CD4-positive, alpha-beta memory T cell (primary cell): Measurements from ENCODE around the gene GJD3. TPM values are rescaled to one million over a fixed set of nuclear protein-coding genes. Genes with fewer than 3 reads are reported as not detected.

Experiments used
- CTCF ChIA-PET: fragments of 350-600 bp; sonication (Branson Sonifier 250); formaldehyde crosslinking; loops from one replicate; lab custom pipeline; 2021; ENCODE audit warnings: inconsistent platforms; ENCODE audit not compliant: partially characterized antibody; lab: Charles Lee
- POLR2A ChIA-PET: fragments of 350-600 bp; sonication (Branson Sonifier 250); formaldehyde crosslinking; loops from one replicate; lab custom pipeline; 2021; ENCODE audit not compliant: partially characterized antibody; lab: Charles Lee
- DNase-seq, 5 donors: peaks; one replicate each; pipeline versions ENCODE4 v3.0.0 to v3.0.0-alpha.2; 2020 to 2022; ENCODE audit warnings: mixed read lengths in 1 of 5
- H3K27ac ChIP-seq: one replicate; pipeline ENCODE4 v1.7.0; 2013; ENCODE audit warnings: low read depth, low read length
- H3K27me3 ChIP-seq: 2 replicates; pipeline ENCODE4 v1.7.0; 2013; ENCODE audit warnings: mild to moderate bottlenecking, low read length, moderate library complexity; ENCODE audit not compliant: insufficient read depth
- H3K36me3 ChIP-seq: 2 replicates; pipeline ENCODE4 v1.7.0; 2013; ENCODE audit warnings: mild to moderate bottlenecking, low read length, moderate library complexity; ENCODE audit not compliant: insufficient read depth
- H3K4me1 ChIP-seq: 2 replicates; pipeline ENCODE4 v1.7.0; 2013; ENCODE audit warnings: mild to moderate bottlenecking, low read length, moderate library complexity; ENCODE audit not compliant: insufficient read depth
- H3K4me3 ChIP-seq, 2 donors: one replicate each; pipeline ENCODE4 v1.7.0; 2013; ENCODE audit warnings: low read length in 2 of 2, mild to moderate bottlenecking in 1 of 2
- H3K9me3 ChIP-seq, 2 donors: one replicate each; pipeline ENCODE4 v1.7.0; 2013; ENCODE audit warnings: low read length in 2 of 2, control low read depth in 1 of 2; ENCODE audit not compliant: control insufficient read depth in 1 of 2
- H3K27ac Mint-ChIP-seq, 7 donors: one replicate each; pipeline ENCODE4 v1.8.0; 2020 to 2021; ENCODE audit warnings: mixed read lengths in 7 of 7, mild to moderate bottlenecking in 6 of 7, inconsistent platforms in 3 of 7, moderate library complexity in 3 of 7
- H3K27me3 Mint-ChIP-seq, 2 donors: one replicate each; pipeline ENCODE4 v1.8.0; 2020 to 2021; ENCODE audit warnings: mixed read lengths in 2 of 2
- H3K36me3 Mint-ChIP-seq, 2 donors: one replicate each; pipeline ENCODE4 v1.8.0; 2020 to 2021; ENCODE audit warnings: mixed read lengths in 2 of 2, inconsistent platforms in 1 of 2, mild to moderate bottlenecking in 1 of 2
- H3K4me1 Mint-ChIP-seq, 4 donors: one replicate each; pipeline ENCODE4 v1.8.0; 2020 to 2021; ENCODE audit warnings: mixed read lengths in 4 of 4, mild to moderate bottlenecking in 1 of 4
- H3K4me3 Mint-ChIP-seq, 8 donors: one replicate each; pipeline ENCODE4 v1.8.0; 2020 to 2021; ENCODE audit warnings: mixed read lengths in 8 of 8, mild to moderate bottlenecking in 7 of 8, moderate library complexity in 6 of 8, inconsistent platforms in 3 of 8
- H3K9me3 Mint-ChIP-seq, 8 donors: one replicate each; pipeline ENCODE4 v1.8.0; 2020 to 2021; ENCODE audit warnings: mixed read lengths in 8 of 8, mild to moderate bottlenecking in 5 of 8, inconsistent platforms in 3 of 8, moderate library complexity in 1 of 8
- intact Hi-C: fragments of 100-400 bp; cut with micrococcal nuclease; formaldehyde crosslinking; loops from one replicate; pipeline ENCODE4 v1.15.1; 2023
- polyA plus RNA-seq, 2 donors: library from polyadenylated mRNA; unstranded; fragments of 300-500 nt; fragmentation: Illumina TruSeq; gene quantifications; one replicate each; pipeline ENCODE4 v1.2.3, GENCODE V29; 2021
- total RNA-seq, 2 experiments: library from RNA; stranded (reverse); gene quantifications; one replicate each; pipeline ENCODE4 v1.2.3, GENCODE V29; 2021

GJD3 gene
- total and polyA plus RNA-seq, 4 experiments from 2014 or later: not detected

GRCh38 chr17:40315678-40316570 is 48.6 kb downstream of the GJD3 start:
- Mint-ChIP-seq H3K4me1 (peaks cover 37 to 93% (median 60%) of the 10 kb centered on the region in 4 donors), H3K36me3 (peaks cover 0 to 22% of the 10 kb centered on the region in 2 donors), H3K27me3 (no peaks in the 10 kb centered on the region), H3K4me3 (peak overlapping the region in 6 of 8 donors; percentile 6 to 73 (median 30)), H3K9me3 (no peaks in the 10 kb centered on the region), H3K27ac (peak overlapping the region in 5 of 7 donors; percentile 29 to 74 (median 57))
- peaks cover 75% of the 10 kb centered on the region for H3K4me1 ChIP-seq
- no peak overlapping the region for H3K27ac ChIP-seq
- ChIA-PET CTCF (interaction anchor here (1.3 to 18.7 kb wide), 6 partner anchors 9 to 42 kb away, joined by 3 to 252 read pairs (median 25); partner anchors contain the start of gene RARA), POLR2A (interaction anchor here (1.0 to 37.1 kb wide), 5 partner anchors 5 to 286 kb away, joined by 3 to 1054 read pairs (median 367); partner anchors contain the start of gene RARA)
- H3K9me3 ChIP-seq: no peaks in the 10 kb centered on the region
- no peaks in the 10 kb centered on the region for H3K27me3 ChIP-seq
- no peaks in the 10 kb centered on the region for H3K36me3 ChIP-seq
- no peak for DNase-seq
- intact Hi-C loops: no loop called here
- H3K4me3 ChIP-seq: no peak overlapping the region

GRCh38 chr17:40315206-40315605 is 49.3 kb downstream of the GJD3 start:
- no peaks in the 10 kb centered on the region for H3K9me3 ChIP-seq
- Mint-ChIP-seq H3K9me3 (no peaks in the 10 kb centered on the region), H3K36me3 (peaks cover 0 to 17% of the 10 kb centered on the region in 2 donors), H3K27me3 (no peaks in the 10 kb centered on the region), H3K4me1 (peaks cover 35 to 93% (median 57%) of the 10 kb centered on the region in 4 donors), H3K4me3 (no peak overlapping the region), H3K27ac (peak overlapping the region in 4 of 7 donors; percentile 15 to 74 (median 46))
- peaks cover 75% of the 10 kb centered on the region for H3K4me1 ChIP-seq
- intact Hi-C loops: no loop called here
- H3K27ac ChIP-seq: no peak overlapping the region
- no peaks in the 10 kb centered on the region for H3K27me3 ChIP-seq
- no peak for DNase-seq
- no peak overlapping the region for H3K4me3 ChIP-seq
- no peaks in the 10 kb centered on the region for H3K36me3 ChIP-seq
- POLR2A ChIA-PET: interaction anchor here (1.0 to 37.1 kb wide), 5 partner anchors 4 to 287 kb away, joined by 3 to 1054 read pairs (median 367); partner anchors contain the start of gene RARA
- CTCF ChIA-PET: interaction anchor here (0.6 to 18.7 kb wide), 7 partner anchors 9 to 1453 kb away, joined by 3 to 252 read pairs (median 8); partner anchors contain the start of gene RARA

- Mint-ChIP-seq H3K4me1 (peaks cover 31 to 93% (median 55%) of the 10 kb centered on the region in 4 donors), H3K9me3 (no peaks in the 10 kb centered on the region), H3K4me3 (peak overlapping the region in 5 of 8 donors; percentile 1 to 70 (median 51)), H3K27me3 (no peaks in the 10 kb centered on the region), H3K36me3 (peaks cover 0 to 11% of the 10 kb centered on the region in 2 donors), H3K27ac (peak overlapping the region in 6 of 7 donors; percentile 16 to 93 (median 80))
- H3K9me3 ChIP-seq: no peaks in the 10 kb centered on the region
- H3K27me3 ChIP-seq: no peaks in the 10 kb centered on the region
- no peak overlapping the region for H3K4me3 ChIP-seq
- DNase-seq: peak; percentile 43 to 96 (median 69)
- POLR2A ChIA-PET: interaction anchor here (1.0 to 37.1 kb wide), 5 partner anchors 8 to 287 kb away, joined by 3 to 1054 read pairs (median 6); no protein-coding TSS in a partner anchor
- no peaks in the 10 kb centered on the region for H3K36me3 ChIP-seq
- intact Hi-C loops: no loop called here
- CTCF ChIA-PET: interaction anchor here (1.3 to 18.7 kb wide), 5 partner anchors 8 to 39 kb away, joined by 3 to 252 read pairs (median 42); partner anchors contain the start of gene RARA
- no peak overlapping the region for H3K27ac ChIP-seq
- peaks cover 75% of the 10 kb centered on the region for H3K4me1 ChIP-seq
Measured at GRCh38 chr17:40314584-40314956, 50.0 kb downstream of the GJD3 start.

- no peak for DNase-seq
Measured at GRCh38 chr17:40313668-40314583, 50.6 kb downstream of the GJD3 start.

More at GRCh38 chr17:40313668-40314583, 50.6 kb downstream of the GJD3 start:
- Mint-ChIP-seq H3K27ac (peak overlapping the region in 6 of 7 donors; percentile 5 to 93 (median 70)), H3K27me3 (no peaks in the 10 kb centered on the region), H3K9me3 (no peaks in the 10 kb centered on the region), H3K4me3 (no peak overlapping the region), H3K36me3 (peaks cover 0 to 5% of the 10 kb centered on the region in 2 donors), H3K4me1 (peaks cover 28 to 87% (median 56%) of the 10 kb centered on the region in 4 donors)
- no peaks in the 10 kb centered on the region for H3K27me3 ChIP-seq
- H3K36me3 ChIP-seq: no peaks in the 10 kb centered on the region
- ChIA-PET POLR2A (interaction anchor here (1.1 to 37.1 kb wide), 4 partner anchors 8 to 220 kb away, joined by 3 to 1054 read pairs (median 186); no protein-coding TSS in a partner anchor), CTCF (interaction anchor here (1.9 to 18.7 kb wide), 5 partner anchors 7 to 40 kb away, joined by 6 to 252 read pairs (median 42); partner anchors contain the start of gene RARA)
- H3K9me3 ChIP-seq: no peaks in the 10 kb centered on the region
- H3K4me1 ChIP-seq: peaks cover 75% of the 10 kb centered on the region
- H3K27ac ChIP-seq: no peak overlapping the region
- no peak overlapping the region for H3K4me3 ChIP-seq
- intact Hi-C loops: no loop called here

Other genes with a start within 250 kb of the GJD3 start
- 100 to 1,000 TPM; 130 to 133 TPM for gene MSL1, start 242.8 kb downstream of the GJD3 start, total RNA-seq
- gene MSL1, start 242.8 kb downstream of the GJD3 start, polyA plus RNA-seq: 1 to 10 TPM; 6.0 to 8.3 TPM
- gene CASC3, start 224.2 kb downstream of the GJD3 start, total RNA-seq: 100 to 1,000 TPM; 142 to 146 TPM
- gene CASC3, start 224.2 kb downstream of the GJD3 start, polyA plus RNA-seq: 10 to 100 TPM; 31.1 to 54.2 TPM
- 1 to 10 TPM; 5.4 to 6.5 TPM for gene RAPGEFL1, start 187.3 kb downstream of the GJD3 start, total RNA-seq
- under 1 TPM in 1 of 2 donors, not detected in 1; 0.13 TPM for gene RAPGEFL1, start 187.3 kb downstream of the GJD3 start, polyA plus RNA-seq
- gene WIPF2, start 145.4 kb downstream of the GJD3 start, total RNA-seq: 10 to 100 TPM; 34.4 to 34.7 TPM
- gene WIPF2, start 145.4 kb downstream of the GJD3 start, polyA plus RNA-seq: 10 to 100 TPM in 1 of 2 donors, 1 to 10 TPM in 1; 5.2 to 13.6 TPM
- gene CDC6, start 76.9 kb downstream of the GJD3 start, total RNA-seq: 1 to 10 TPM in 1 of 2 experiments, under 1 TPM in 1; 0.72 to 2.1 TPM
- under 1 TPM; 0.61 to 0.87 TPM for gene CDC6, start 76.9 kb downstream of the GJD3 start, polyA plus RNA-seq
- gene RARA, start 55.6 kb downstream of the GJD3 start, total RNA-seq: 10 to 100 TPM; 54.1 to 54.5 TPM
- gene RARA, start 55.6 kb downstream of the GJD3 start, polyA plus RNA-seq: 10 to 100 TPM in 1 of 2 donors, 1 to 10 TPM in 1; 5.1 to 20.7 TPM
- 1 to 10 TPM in 1 of 2 experiments, under 1 TPM in 1; 0.47 to 1.1 TPM for gene TOP2A, start 53.2 kb upstream of the GJD3 start, total RNA-seq
- gene TOP2A, start 53.2 kb upstream of the GJD3 start, polyA plus RNA-seq: under 1 TPM; 0.10 to 0.14 TPM
- 1 to 10 TPM; 5.3 to 5.8 TPM for gene IGFBP4, start 78.7 kb upstream of the GJD3 start, total RNA-seq
- 1 to 10 TPM; 3.3 to 6.1 TPM for gene IGFBP4, start 78.7 kb upstream of the GJD3 start, polyA plus RNA-seq
- 1 to 10 TPM in 1 of 2 experiments, under 1 TPM in 1; 0.25 to 1.8 TPM for gene TNS4, start 136.9 kb upstream of the GJD3 start, total RNA-seq
- gene TNS4, start 136.9 kb upstream of the GJD3 start, polyA plus RNA-seq: under 1 TPM; 0.18 to 0.33 TPM
- 100 to 1,000 TPM; 268 to 269 TPM for gene CCR7, start 200.7 kb upstream of the GJD3 start, total RNA-seq
- 100 to 1,000 TPM; 436 to 502 TPM for gene CCR7, start 200.7 kb upstream of the GJD3 start, polyA plus RNA-seq